Activated T-cell treated with anti-CD3 and anti-CD28 coated beads for 4 hours (primary cell): ENCODE data around the gene SFTPD.
"Not testable (repeated sequence)": the region's sequence is repeated elsewhere in the genome, so short reads cannot be mapped to it uniquely, and the experiment has no call there.

Source experiments
- DNase-seq: peaks from one replicate; pipeline ENCODE4 v3.0.0-alpha.2; 2020

Gene SFTPD

GRCh38 chr10:79923669-79924068 is 25.2 kb downstream of the SFTPD start:
- DNase-seq, result no peak

- DNase-seq, result no peak
These were observed 25.8 kb downstream of the SFTPD start for GRCh38 chr10:79923145-79923544.

GRCh38 chr10:79922011-79922412 is 26.9 kb downstream of the SFTPD start:
- not testable (repeated sequence) for DNase-seq

- DNase-seq, result not testable (repeated sequence)
These were observed 33.1 kb downstream of the SFTPD start for GRCh38 chr10:79915838-79916237.

GRCh38 chr10:79914512-79914911 is 34.4 kb downstream of the SFTPD start:
- not testable (repeated sequence) for DNase-seq

- DNase-seq, result no peak
These were observed 38.1 kb downstream of the SFTPD start for GRCh38 chr10:79910836-79911235.

- no peak for DNase-seq
These were observed 38.6 kb downstream of the SFTPD start for GRCh38 chr10:79910344-79910743.

GRCh38 chr10:79905322-79906314 is 43.3 kb downstream of the SFTPD start:
- DNase-seq, result no peak

- DNase-seq, result peak; percentile 31
These were observed 44.1 kb downstream of the SFTPD start for GRCh38 chr10:79904671-79905321.

GRCh38 chr10:79901571-79901970 is 47.3 kb downstream of the SFTPD start:
- DNase-seq, result not testable (repeated sequence)

- no peak for DNase-seq
These were observed 50.1 kb downstream of the SFTPD start for GRCh38 chr10:79898597-79899325.

- not testable (repeated sequence) for DNase-seq
These were observed 56.0 kb downstream of the SFTPD start for GRCh38 chr10:79892896-79893295.

GRCh38 chr10:79890469-79890868 is 58.4 kb downstream of the SFTPD start:
- no peak for DNase-seq

- not testable (repeated sequence) for DNase-seq
These were observed 59.9 kb downstream of the SFTPD start for GRCh38 chr10:79888984-79889383.
